Hematopoietic multipotent progenitor cell treated with erythropoietin and hydrocortisone succinate and interleukin-3 and kit ligand, for 17 days (in vitro differentiated cells): ENCODE data around the gene SCNN1A.
A peak's percentile ranks its signal among the peaks of the same experiment; 100 is the strongest.

Experiments used
- DNase-seq: peaks from one replicate; pipeline ENCODE4 v3.0.0-alpha.2; 2015; ENCODE audit warnings: low spot score

SCNN1A gene

GRCh38 chr12:6375269-6376078, at the start of gene SCNN1A:
Gene SCNN1A, minus strand, starts transcription at chr12:6375563. Its CDS starts 780 bp downstream, at chr12:6374783.
- no peak for DNase-seq

- no peak for DNase-seq
Observed at GRCh38 chr12:6424866-6425265, 49.5 kb upstream of the SCNN1A start.

- no peak for DNase-seq
Observed at GRCh38 chr12:6424008-6424347, 48.6 kb upstream of the SCNN1A start.

DNA sequence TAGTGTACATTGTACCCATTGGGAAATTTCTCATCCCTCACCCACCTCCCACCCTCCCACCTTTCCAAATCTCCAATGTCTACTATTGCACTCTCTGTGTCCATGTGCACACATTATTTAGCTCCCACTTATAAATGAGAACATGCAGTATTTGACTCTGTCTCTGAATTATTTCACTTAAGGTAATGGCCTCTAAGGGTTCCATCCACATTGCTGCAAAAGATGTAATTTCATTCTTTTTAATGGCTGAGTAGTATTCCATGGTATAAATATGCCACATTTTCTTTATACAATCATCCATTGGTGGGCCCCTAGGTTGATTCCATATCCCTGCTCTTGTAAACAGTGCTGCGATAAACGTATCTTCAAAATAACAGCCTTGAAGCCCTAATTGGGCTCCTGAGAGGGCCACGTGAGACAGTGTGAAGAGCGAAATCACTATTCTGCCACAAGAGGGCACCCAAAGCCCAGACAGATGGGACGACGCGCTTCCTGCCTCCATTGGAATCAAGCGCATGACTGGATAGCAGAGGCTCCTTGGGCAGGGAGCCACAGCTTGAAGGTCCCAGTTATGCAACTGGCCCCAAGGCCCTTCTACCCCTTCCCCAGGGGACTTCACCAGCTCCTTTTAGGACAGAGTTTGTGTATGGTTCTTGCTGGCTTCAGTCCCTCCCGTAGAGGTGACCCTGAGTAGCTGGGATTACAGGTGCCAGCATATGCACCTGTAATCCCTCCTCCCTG, 48.1 kb upstream of the SCNN1A start:
- peak; percentile 96 for DNase-seq

- DNase-seq = no peak
Observed at GRCh38 chr12:6420364-6420763, 45.0 kb upstream of the SCNN1A start.

GRCh38 chr12:6418796-6419195, 43.4 kb upstream of the SCNN1A start:
- no peak for DNase-seq

- DNase-seq = no peak
Observed at GRCh38 chr12:6416596-6416995, 41.2 kb upstream of the SCNN1A start.

DNA sequence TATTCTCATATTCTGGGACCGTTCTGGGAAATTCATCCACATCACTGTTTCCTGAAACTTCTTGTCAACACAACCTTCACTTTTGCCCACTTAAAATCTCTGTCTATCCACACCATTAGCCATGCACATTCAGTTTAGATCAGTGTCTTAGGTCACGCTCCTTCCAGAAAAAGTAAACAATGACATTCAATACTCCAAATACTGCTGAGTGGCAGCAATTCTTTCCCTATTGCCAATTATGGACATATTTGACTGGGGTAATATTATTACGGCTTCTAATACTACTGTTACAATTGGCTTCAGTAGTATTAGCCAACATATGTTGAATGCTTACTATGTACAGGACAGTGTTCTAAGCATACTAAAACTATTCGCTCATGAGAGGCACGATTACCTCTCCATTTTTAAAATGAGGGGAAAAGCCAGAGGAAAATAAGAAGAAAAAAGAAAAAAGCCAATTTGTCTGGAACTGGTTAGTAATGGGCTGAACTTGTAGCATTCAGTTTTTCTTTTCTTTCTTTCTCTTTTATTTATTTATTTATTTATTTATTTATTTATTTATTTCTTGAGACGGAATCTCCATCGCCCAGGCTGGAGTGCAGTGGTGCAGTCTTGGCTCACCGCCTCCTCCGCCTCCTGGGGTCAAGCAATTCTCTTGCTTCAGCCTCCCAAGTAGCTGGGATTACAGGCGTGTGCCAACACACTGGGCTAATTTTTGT, 32.0 kb upstream of the SCNN1A start:
- DNase-seq = no peak

GRCh38 chr12:6405963-6406362, 30.6 kb upstream of the SCNN1A start:
- DNase-seq = no peak

GRCh38 chr12:6404390-6404789, 29.0 kb upstream of the SCNN1A start:
- no peak for DNase-seq

DNA sequence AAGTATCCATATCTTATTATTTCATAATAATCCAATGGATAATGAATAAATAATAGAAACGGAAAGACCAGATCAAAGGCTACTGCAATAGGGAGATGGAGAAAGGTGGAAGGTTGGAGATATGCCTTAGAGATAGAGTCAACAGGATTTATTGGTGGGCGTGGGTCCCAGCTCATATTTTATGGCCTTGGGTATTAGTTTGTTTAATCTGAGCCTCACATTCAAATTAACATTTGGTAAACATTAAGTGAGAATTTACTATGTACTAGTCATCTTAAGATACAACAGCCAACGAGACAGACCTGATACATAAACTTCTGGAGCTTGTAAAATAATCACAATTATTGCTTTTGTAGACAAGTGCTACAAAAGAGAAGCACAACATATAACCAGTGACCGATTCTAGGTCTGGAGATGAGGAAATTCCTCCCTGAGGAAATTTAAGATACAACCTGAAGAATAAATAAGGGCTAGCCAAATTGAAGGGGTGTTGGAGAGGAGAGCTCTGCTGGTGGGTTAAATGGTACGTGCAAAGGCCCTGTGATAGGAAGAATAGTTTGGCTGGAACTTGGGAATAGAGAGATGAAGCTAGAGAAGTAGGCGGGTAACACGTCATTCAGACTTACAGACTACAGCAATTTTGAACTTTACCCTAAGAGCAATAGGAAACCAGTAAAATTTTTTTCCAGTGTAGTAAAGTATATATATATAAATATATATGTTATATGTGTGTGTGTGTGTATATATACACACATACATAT, 24.7 kb upstream of the SCNN1A start:
- no peak for DNase-seq

DNA sequence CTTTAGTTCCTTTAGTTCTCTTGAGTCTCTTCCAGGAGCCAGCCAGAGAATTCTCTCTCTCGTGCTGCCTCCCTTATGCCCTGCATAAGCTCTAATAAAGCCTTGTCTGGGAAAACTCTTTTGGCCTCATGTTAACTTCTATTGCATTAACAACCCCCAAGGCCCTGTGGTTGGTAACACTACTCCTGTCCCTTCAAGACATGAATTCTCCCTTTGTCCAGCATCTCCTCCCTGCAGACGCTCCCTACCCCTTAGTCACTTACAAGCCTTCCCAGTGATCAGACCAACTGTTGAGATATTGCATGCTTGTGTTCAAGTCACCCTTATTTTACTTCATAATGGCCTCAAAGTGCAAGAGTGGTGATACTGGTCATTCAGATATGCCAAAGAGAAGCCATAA, 20.7 kb upstream of the SCNN1A start:
- no peak for DNase-seq

DNA sequence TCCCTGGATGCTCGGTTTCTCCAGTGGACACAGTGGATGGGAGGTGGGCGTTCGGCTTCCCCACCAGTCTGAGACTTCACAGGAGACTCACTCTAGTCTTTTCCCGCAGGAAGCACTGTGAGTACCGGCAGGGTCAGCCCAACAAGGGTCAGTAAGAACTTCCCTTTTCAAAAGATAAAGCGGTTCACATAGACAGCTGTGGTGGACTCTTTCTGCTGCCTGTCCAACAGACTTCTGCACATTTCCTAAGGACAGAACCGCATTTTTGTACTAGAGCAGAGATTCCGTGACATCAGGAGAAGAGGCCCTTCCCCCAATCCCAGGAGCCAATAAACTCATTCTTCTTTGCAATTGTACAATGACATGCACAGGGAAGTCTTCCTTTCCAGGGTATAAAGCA, 19.0 kb upstream of the SCNN1A start:
- DNase-seq = no peak

DNA sequence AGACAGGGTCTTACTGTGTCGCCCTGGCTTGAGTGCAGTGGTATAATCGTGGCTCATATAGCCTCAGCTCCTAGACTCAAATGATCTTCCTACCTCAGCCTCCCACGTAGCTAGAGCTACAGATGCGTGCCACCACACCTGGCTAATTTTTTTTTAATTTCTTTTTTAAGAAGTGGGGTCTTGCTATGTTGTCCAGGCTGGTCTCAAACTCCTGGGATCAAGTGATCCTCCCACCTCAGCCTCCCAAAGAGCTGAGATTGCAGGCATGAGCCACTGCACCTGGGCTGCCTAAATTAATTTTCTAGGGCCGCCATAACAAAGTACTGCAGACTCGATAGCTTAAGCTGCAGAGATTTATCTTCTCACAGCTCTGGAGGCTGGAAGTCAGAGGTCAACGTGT, 17.7 kb upstream of the SCNN1A start:
- DNase-seq = no peak

- DNase-seq = no peak
Observed at GRCh38 chr12:6392504-6392903, 17.1 kb upstream of the SCNN1A start.

DNA sequence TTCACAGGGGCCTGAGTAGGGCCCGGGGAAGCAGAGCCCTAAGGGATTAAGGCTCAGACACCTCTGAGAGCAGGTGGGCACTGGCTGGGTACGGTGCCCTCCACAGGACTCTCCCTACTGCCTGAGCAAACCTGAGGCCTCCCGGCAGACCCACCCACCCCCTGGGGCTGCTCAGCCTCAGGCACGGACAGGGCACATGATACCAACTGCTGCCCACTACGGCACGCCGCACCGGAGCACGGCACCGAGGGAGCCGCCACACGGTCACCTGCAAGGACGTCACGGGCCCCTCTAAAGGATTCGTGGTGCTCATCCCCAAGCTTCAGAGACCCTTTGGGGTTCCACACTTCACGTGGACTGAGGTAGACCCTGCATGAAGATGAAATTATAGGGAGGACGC, 15.7 kb upstream of the SCNN1A start:
- DNase-seq = no peak

GRCh38 chr12:6390084-6390799, 14.9 kb upstream of the SCNN1A start:
- no peak for DNase-seq

- no peak for DNase-seq
Observed at GRCh38 chr12:6387541-6387940, 12.2 kb upstream of the SCNN1A start.

DNA sequence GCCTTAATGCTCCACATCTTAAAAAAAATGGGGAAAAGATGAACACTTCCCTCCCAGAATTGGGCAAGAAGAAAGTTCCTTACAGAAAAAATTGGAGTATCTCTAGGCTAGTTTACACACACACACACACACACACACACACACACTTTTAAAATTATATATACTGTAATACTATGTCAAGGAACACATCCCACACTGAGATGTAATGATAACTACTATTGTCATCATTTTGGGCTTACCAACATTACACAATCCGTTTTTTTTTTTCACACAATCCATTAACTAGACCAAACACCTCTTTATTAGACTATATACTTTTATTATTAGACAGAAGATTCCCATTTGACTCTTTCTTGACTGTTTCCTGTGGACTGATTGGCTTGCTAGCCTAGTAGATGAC, 11.1 kb upstream of the SCNN1A start:
- DNase-seq = no peak

- no peak for DNase-seq
Observed at GRCh38 chr12:6386038-6386437, 10.7 kb upstream of the SCNN1A start.
